Gastroesophageal sphincter (tissue), 3 donors: ENCODE data around the gene CHRNA5.

Source experiments
- EP300 ChIP-seq: sonication (generic); formaldehyde crosslinking; IDR thresholded peaks from one replicate; pipeline ENCODE4 v1.6.1; 2017; ENCODE audit warnings: antibody characterized with exemption, mild to moderate bottlenecking
- POLR2A ChIP-seq, 2 donors: fragments of 450-650 bp; IDR thresholded peaks; one replicate each; pipeline ENCODE4 v1.6.1; 2017; ENCODE audit warnings: antibody characterized with exemption in 2 of 2, mild to moderate bottlenecking in 2 of 2, moderate library complexity in 1 of 2
- POLR2AphosphoS5 ChIP-seq: sonication (generic); formaldehyde crosslinking; IDR thresholded peaks from one replicate; pipeline ENCODE4 v1.6.1; 2017; ENCODE audit warnings: antibody characterized with exemption
- TF ChIP-seq, protein P1 (sequence below), 4 experiments: fragments of 200-600 bp in 2 of 4; fragments of 450-650 bp in 2 of 4; sonication (generic) in 1 of 4; IDR thresholded peaks; one replicate each; pipeline ENCODE4 v1.5.1; 2017 to 2019; ENCODE audit warnings: antibody characterized with exemption in 4 of 4, mild to moderate bottlenecking in 2 of 4, moderate library complexity in 2 of 4

DNA sequence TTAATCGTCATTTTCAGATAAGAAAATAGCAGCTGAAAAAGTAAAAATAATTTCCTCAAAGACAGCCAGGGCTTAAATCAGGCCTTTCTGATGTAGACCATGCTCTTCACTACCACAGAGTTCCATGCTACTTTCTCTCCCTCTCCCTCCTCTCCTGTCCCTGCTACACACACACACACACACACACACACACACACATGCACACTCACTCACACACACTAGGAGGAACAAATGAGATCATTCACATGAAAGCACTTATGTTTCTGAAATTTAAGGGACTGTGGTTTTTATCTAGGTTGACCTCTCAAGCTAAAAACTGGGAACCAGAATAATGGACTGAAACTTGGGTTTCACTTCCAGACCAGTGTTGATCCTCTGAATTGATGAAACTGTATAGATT, 29.2 kb upstream of the CHRNA5 start:
- TF ChIP-seq POLR2A (IDR thresholded peaks at IDR 0.05) (no peak), EP300 (no peak), POLR2AphosphoS5 (no peak)
- TF ChIP-seq, protein P1, sequence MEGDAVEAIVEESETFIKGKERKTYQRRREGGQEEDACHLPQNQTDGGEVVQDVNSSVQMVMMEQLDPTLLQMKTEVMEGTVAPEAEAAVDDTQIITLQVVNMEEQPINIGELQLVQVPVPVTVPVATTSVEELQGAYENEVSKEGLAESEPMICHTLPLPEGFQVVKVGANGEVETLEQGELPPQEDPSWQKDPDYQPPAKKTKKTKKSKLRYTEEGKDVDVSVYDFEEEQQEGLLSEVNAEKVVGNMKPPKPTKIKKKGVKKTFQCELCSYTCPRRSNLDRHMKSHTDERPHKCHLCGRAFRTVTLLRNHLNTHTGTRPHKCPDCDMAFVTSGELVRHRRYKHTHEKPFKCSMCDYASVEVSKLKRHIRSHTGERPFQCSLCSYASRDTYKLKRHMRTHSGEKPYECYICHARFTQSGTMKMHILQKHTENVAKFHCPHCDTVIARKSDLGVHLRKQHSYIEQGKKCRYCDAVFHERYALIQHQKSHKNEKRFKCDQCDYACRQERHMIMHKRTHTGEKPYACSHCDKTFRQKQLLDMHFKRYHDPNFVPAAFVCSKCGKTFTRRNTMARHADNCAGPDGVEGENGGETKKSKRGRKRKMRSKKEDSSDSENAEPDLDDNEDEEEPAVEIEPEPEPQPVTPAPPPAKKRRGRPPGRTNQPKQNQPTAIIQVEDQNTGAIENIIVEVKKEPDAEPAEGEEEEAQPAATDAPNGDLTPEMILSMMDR (IDR thresholded peaks at IDR 0.05) = no peak
